K562 (cell line): ENCODE measurements around the gene COX19. TPM values are rescaled to one million over a fixed set of nuclear protein-coding genes. Genes with fewer than 3 reads are reported as not detected.

ENCODE experiments used
- ATAC-seq: fragments of 200-7000 bp; cut with Tn5 transposase; 3 replicates; pipeline ENCODE4 v1.9.1; 2020; ENCODE audit warnings: moderate library complexity
- BruUV-seq: library from RNA; stranded (reverse); fragments of 400-500 nt; replicated peaks from 2 replicates; lab custom pipeline; 2021; lab: Mats Ljungman, UMichigan
- CTCF ChIA-PET: fragments of 300-600 bp; formaldehyde crosslinking; extraction: SDS; loops from one replicate; lab custom pipeline; 2021; ENCODE audit warnings: low intra/inter-chr PET ratio; lab: Yijun Ruan, JAX
- POLR2A ChIA-PET: fragments of 300-600, 350-650 bp; sonication (Branson Sonifier 250); formaldehyde crosslinking; extraction: SDS; loops from one replicate; lab custom pipeline; 2021; ENCODE audit warnings: antibody characterized with exemption, inconsistent platforms; lab: Yijun Ruan, JAX
- DNase-seq, 4 experiments: peaks; one replicate each; pipeline versions ENCODE4 v3.0.0 to v3.0.0-alpha.2; 2011 to 2018; ENCODE audit warnings: low spot score in 3 of 4, mixed read lengths in 3 of 4; ENCODE audit errors: extremely low read depth in 1 of 4
- FAIRE-seq: peaks from 2 replicates; lab custom pipeline; 2011; peaks lifted over from hg19 to GRCh38; lab: Jason Lieb, UNC
- H2AFZ ChIP-seq: 2 replicates; pipeline ENCODE4 v1.6.0; 2011; ENCODE audit warnings: low read depth, low read length, control low read depth, inconsistent platforms
- H3K27ac ChIP-seq: fragments of 200-600 bp; 3 replicates; pipeline ENCODE4 v1.8.0; 2011; ENCODE audit warnings: low read depth, mild to moderate bottlenecking, control low read depth, inconsistent platforms, low read length, moderate library complexity, mixed read lengths; ENCODE audit errors: extremely low read depth
- H3K27me3 ChIP-seq, 2 experiments: fragments of 300-600 bp in 1 of 2; 2 replicates in 1 of 2; 3 replicates in 1 of 2; pipeline versions ENCODE4 v1.6.0 to v1.8.0; 2011; ENCODE audit warnings: inconsistent platforms in 2 of 2, low read length in 2 of 2, mild to moderate bottlenecking in 1 of 2, mixed read lengths in 1 of 2, moderate library complexity in 1 of 2; ENCODE audit not compliant: control insufficient read depth in 2 of 2, insufficient read depth in 2 of 2
- H3K36me3 ChIP-seq: fragments of 300-600 bp; 3 replicates; pipeline ENCODE4 v1.8.0; 2011; ENCODE audit warnings: mild to moderate bottlenecking, low read length, inconsistent platforms; ENCODE audit not compliant: control insufficient read depth, insufficient read depth
- H3K4me1 ChIP-seq, 2 experiments: fragments of 200-600 bp in 1 of 2; replicated peaks in 1 of 2; 2 replicates in 1 of 2; 3 replicates in 1 of 2; pipeline versions ENCODE4 v1.5.1 to v1.8.0; 2011; ENCODE audit warnings: inconsistent platforms in 2 of 2, low read length in 2 of 2, mild to moderate bottlenecking in 1 of 2, mixed read lengths in 1 of 2, moderate library complexity in 1 of 2; ENCODE audit not compliant: control insufficient read depth in 2 of 2, insufficient read depth in 2 of 2
- H3K4me2 ChIP-seq: 2 replicates; pipeline ENCODE4 v1.6.1; 2011; ENCODE audit warnings: low read length, control low read depth, inconsistent platforms, mixed read lengths; ENCODE audit not compliant: insufficient read depth
- H3K4me3 ChIP-seq: fragments of 200-600 bp; sonication (generic), shearing (Covaris generic); 2 replicates; pipeline ENCODE4 v1.5.1; 2016; ENCODE audit warnings: control low read depth, inconsistent platforms
- H3K79me2 ChIP-seq: fragments of 200-600 bp; 3 replicates; pipeline ENCODE4 v1.8.0; 2011; ENCODE audit warnings: low read length, inconsistent platforms; ENCODE audit not compliant: control insufficient read depth, insufficient read depth
- H3K9ac ChIP-seq, 2 experiments: 2 replicates each; pipeline versions ENCODE4 v1.6.0 to v1.6.1; 2011; ENCODE audit warnings: low read depth in 2 of 2, low read length in 2 of 2, control low read depth in 1 of 2, inconsistent platforms in 1 of 2, mild to moderate bottlenecking in 1 of 2, mixed read lengths in 1 of 2; ENCODE audit not compliant: insufficient read depth in 1 of 2
- H3K9me1 ChIP-seq: one replicate; pipeline ENCODE4 v1.6.0; 2011; ENCODE audit warnings: inconsistent platforms, mild to moderate bottlenecking, low read length, moderate library complexity; ENCODE audit not compliant: control insufficient read depth, insufficient read depth
- H3K9me3 ChIP-seq: replicated peaks from 2 replicates; pipeline ENCODE4 v1.5.1; 2011; ENCODE audit warnings: low read depth, low read length, inconsistent platforms; ENCODE audit not compliant: control insufficient read depth, insufficient read depth
- H4K20me1 ChIP-seq: replicated peaks from 2 replicates; pipeline ENCODE4 v1.6.1; 2011; ENCODE audit warnings: low read length, inconsistent platforms, mixed read lengths; ENCODE audit not compliant: control insufficient read depth, insufficient read depth
- RBM25 ChIP-seq: fragments of 200-400 bp; formaldehyde crosslinking; IDR thresholded peaks from 2 replicates; pipeline ENCODE4 v1.6.1; 2018; ENCODE audit warnings: low read length, low read depth, moderate library complexity; ENCODE audit not compliant: severe bottlenecking
- ZNF780A ChIP-seq: fragments of 250-450 bp; sonication (Bioruptor Pico); IDR thresholded peaks from 2 replicates; pipeline ENCODE4 v1.5.0; 2021; ENCODE audit warnings: mild to moderate bottlenecking
- WGBS: fragments of 100-300 bp; shearing (Covaris generic); methylation state at CpG from one replicate; pipeline ENCODE4 v1.1.6; 2016; ENCODE audit warnings: low coverage, mixed read lengths; ENCODE audit not compliant: insufficient coverage; ENCODE audit errors: missing lambda C conversion rate; 5-methylcytosine and 5-hydroxymethylcytosine counted together
- in situ Hi-C: fragments of 300-500 bp; cut with MboI; formaldehyde crosslinking; loops from 4 replicates; pipeline ENCODE4 v1.15.0; 2018; ENCODE audit warnings: inconsistent platforms, mixed read lengths
- intact Hi-C: fragments of 100-400 bp; cut with micrococcal nuclease; formaldehyde crosslinking; loops from 2 replicates; pipeline ENCODE4 v1.14.2; 2022
- polyA plus RNA-seq, 8 experiments: library from polyadenylated mRNA; depleted of rRNA in 4 of 8; stranded (reverse) in 5 of 8; unstranded in 3 of 8; fragments of >200 nt; fragmentation: Nextera tagmentation in 2 of 8; fragmentation: Illumina TruSeq in 1 of 8; extraction: Ambion mirVana in 2 of 8; extraction: Trizol in 1 of 8; gene quantifications; 2 replicates each; pipeline versions ENCODE4 v1.2.1 to v1.2.3, GENCODE V29; 2011 to 2014; ENCODE audit warnings: inconsistent platforms in 1 of 8, missing spikeins in 1 of 8
- total RNA-seq, 7 experiments: library from RNA; depleted of rRNA in 6 of 7; stranded (reverse); fragments of >200 nt in 6 of 7; fragmentation: Illumina TruSeq in 2 of 7; extraction: Trizol in 2 of 7; gene quantifications; 2 replicates each; pipeline versions ENCODE4 v1.2.1 to v1.2.3, GENCODE V29; 2011 to 2021; ENCODE audit warnings: low replicate concordance in 1 of 7
- TF ChIP-seq, protein P1 (sequence below), 2 experiments: fragments of 450-650 bp in 1 of 2; sonication (generic) in 1 of 2; formaldehyde crosslinking in 1 of 2; IDR thresholded peaks in 1 of 2; conservative IDR thresholded peaks in 1 of 2; 2 replicates each; pipeline versions ENCODE4 v1.6.1 to v1.8.1; 2016 to 2023; ENCODE audit warnings: mild to moderate bottlenecking in 2 of 2, moderate library complexity in 2 of 2, inconsistent platforms in 1 of 2, missing genetic modification reagents in 1 of 2
- TF ChIP-seq, protein P2 (sequence below): fragments of 250-450 bp; sonication (Bioruptor Pico); IDR thresholded peaks from 2 replicates; pipeline ENCODE4 v1.8.0; 2022; ENCODE audit warnings: moderate library complexity, mild to moderate bottlenecking, inconsistent platforms
- TF ChIP-seq, protein P3 (sequence below): fragments of 250-450 bp; sonication (Bioruptor Pico); IDR thresholded peaks from 2 replicates; pipeline ENCODE4 v1.5.0; 2020; ENCODE audit warnings: mild to moderate bottlenecking

The COX19 gene
- total and polyA plus RNA-seq, 9 of the 15 experiments (the other 6 are each of a cell fraction or from before 2014, with no cell fraction given): 5.2 to 10.5 (median 7.9) TPM

DNA sequence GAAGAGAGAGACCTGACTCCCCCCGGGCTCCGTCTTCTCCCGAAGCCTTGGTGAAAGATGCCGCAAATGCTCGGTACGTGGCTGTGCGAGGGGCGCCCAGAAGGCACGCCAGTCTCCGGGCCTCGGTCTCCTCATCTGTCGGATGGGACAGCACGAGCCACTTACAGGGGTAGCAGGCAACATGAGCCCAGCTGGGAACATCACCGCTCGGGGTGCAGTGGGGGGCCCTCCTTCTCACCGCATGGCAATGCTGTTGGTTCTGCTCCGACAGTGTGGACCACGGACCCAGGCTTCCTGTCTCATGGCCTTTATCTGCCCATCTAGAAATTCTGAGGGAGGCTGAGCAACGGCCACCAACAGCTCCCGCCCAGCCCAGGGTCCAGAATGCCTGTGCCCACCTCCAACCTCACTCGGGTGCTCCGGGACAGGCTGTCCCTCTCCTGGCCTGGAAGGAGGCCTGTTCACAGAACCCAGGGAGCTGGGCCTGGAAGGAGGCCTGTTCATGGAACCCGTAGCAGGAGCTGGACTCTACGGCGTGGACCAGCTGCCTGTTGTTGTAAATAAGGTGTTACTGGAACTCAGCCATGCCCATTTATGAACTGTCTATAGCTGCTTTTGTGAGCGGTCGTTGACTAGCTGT is 36.7 kb downstream of the COX19 start (continued):
- TF ChIP-seq, protein P1, sequence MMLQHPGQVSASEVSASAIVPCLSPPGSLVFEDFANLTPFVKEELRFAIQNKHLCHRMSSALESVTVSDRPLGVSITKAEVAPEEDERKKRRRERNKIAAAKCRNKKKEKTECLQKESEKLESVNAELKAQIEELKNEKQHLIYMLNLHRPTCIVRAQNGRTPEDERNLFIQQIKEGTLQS (IDR thresholded peaks at IDR 0.05): no peak
- TF ChIP-seq, protein P1 (CRISPR knock-in tag; conservative IDR thresholded peaks at IDR 0.05): no peak
- no peak for TF ChIP-seq RBM25
- TF ChIP-seq, protein P2, sequence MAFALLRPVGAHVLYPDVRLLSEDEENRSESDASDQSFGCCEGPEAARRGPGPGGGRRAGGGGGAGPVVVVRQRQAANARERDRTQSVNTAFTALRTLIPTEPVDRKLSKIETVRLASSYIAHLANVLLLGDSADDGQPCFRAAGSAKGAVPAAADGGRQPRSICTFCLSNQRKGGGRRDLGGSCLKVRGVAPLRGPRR (CRISPR knock-in tag): no peak

DNA sequence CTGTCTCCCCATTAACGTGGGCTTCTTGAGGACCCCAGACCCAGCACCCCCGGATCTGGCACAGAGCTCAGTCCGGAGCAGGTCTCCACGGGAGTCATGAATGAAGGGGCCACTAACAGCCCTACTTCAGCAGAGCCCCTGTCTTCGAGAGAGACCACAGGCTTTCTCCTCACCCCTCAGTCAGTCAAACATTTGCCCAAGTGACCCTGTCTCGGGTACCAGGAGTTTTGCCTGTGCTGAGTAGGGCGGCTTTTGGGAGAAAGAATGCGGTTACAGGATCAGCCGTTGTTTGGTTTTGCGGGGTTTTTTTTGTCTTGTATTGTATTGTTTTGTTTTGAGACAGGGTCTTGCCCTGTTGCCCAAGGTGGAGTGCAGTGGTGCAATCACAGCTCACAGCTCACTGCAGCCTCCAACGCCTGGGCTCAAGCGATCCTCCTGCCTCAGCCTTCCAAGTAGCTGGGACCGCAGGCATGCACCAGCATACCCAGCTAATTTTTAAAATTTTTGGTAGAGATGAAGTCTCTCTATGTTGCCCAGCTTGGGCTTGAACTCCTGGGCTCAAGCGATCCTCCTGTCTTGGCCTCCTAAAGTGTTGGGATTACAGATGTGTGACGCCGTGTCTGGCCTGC is 37.4 kb downstream of the COX19 start:
- Histone ChIP-seq H4K20me1 (no peaks in the 10 kb centered on the region), H2AFZ (no peak overlapping the region), H3K9ac (no peak overlapping the region), H3K9me1 (no peaks in the 10 kb centered on the region), H3K36me3 (no peaks in the 10 kb centered on the region), H3K4me1 (peaks cover 0 to 28% of the 10 kb centered on the region in 2 experiments; a peak in 2 of 5 replicates)
- 28% methylated on average over 16 of the region's 16 CpGs for WGBS
- BruUV-seq: no TSS peak
- in situ Hi-C loops: no loop called here
- POLR2A ChIA-PET: no interaction called here
- no peak for ATAC-seq
- TF ChIP-seq ZNF780A (CRISPR knock-in tag): no peak
- TF ChIP-seq, protein P3, sequence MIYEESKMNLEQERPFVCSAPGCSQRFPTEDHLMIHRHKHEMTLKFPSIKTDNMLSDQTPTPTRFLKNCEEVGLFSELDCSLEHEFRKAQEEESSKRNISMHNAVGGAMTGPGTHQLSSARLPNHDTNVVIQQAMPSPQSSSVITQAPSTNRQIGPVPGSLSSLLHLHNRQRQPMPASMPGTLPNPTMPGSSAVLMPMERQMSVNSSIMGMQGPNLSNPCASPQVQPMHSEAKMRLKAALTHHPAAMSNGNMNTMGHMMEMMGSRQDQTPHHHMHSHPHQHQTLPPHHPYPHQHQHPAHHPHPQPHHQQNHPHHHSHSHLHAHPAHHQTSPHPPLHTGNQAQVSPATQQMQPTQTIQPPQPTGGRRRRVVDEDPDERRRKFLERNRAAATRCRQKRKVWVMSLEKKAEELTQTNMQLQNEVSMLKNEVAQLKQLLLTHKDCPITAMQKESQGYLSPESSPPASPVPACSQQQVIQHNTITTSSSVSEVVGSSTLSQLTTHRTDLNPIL (CRISPR knock-in tag): no peak
- TF ChIP-seq, all 486 proteins: peak for 0
- no peak for DNase-seq
- Histone ChIP-seq H3K27me3 (peaks cover 0 to 18% of the 10 kb centered on the region in 2 experiments; a peak in 2 of 5 replicates), H3K4me2 (no peak overlapping the region), H3K79me2 (no peaks in the 10 kb centered on the region), H3K9me3 (peaks cover 8% of the 10 kb centered on the region), H3K27ac (no peak overlapping the region), H3K4me3 (no peak overlapping the region)
- CTCF ChIA-PET: no interaction called here
- intact Hi-C loops: no loop called here
- FAIRE-seq: no peak
